GM19438 (cell line): ENCODE data around the gene CFLAR.
"Not testable (repeated sequence)": the region's sequence is repeated elsewhere in the genome, so short reads cannot be mapped to it uniquely, and the experiment has no call there.

Experiments
- ATAC-seq: cut with Tn5 transposase; IDR thresholded peaks from one replicate; pipeline ENCODE4 v1.9.1; 2021; ENCODE audit warnings: low read depth; ENCODE audit not compliant: unreplicated experiment

Gene CFLAR

GRCh38 chr2:201116115-201116958 is at the start of gene CFLAR:
Gene CFLAR (plus strand): TSS chr2:201116164. CDS start chr2:201129866, 13,702 bp downstream.
- ATAC-seq: peak; percentile 41

- peak; percentile 20 for ATAC-seq
Measured at GRCh38 chr2:201070948-201071478, 45.0 kb upstream of the CFLAR start.

GRCh38 chr2:201071479-201072200 is 44.3 kb upstream of the CFLAR start, which contains the start of the genes HYCC2 and NDUFB3:
Gene HYCC2 (minus strand): TSS chr2:201071671. CDS start chr2:201024009, 47,662 bp downstream.
Gene NDUFB3 (plus strand): TSS chr2:201072001. CDS start chr2:201078883, 6,882 bp downstream.
- peak; percentile 95 for ATAC-seq

GRCh38 chr2:201072201-201072530 is 43.8 kb upstream of the CFLAR start:
- ATAC-seq: peak; percentile 2

GRCh38 chr2:201073071-201073470 is 42.9 kb upstream of the CFLAR start:
- ATAC-seq: no peak

GRCh38 chr2:201074996-201075395 is 41.0 kb upstream of the CFLAR start:
- ATAC-seq: no peak

GRCh38 chr2:201084863-201085262 is 31.1 kb upstream of the CFLAR start:
- ATAC-seq: no peak

- ATAC-seq: no peak
Measured at GRCh38 chr2:201090574-201090973, 25.4 kb upstream of the CFLAR start.

GRCh38 chr2:201093573-201093972 is 22.4 kb upstream of the CFLAR start:
- no peak for ATAC-seq

- no peak for ATAC-seq
Measured at GRCh38 chr2:201100497-201100896, 15.5 kb upstream of the CFLAR start.

GRCh38 chr2:201105759-201106158 is 10.2 kb upstream of the CFLAR start:
- ATAC-seq: no peak

- ATAC-seq: no peak
Measured at GRCh38 chr2:201107624-201108023, 8.3 kb upstream of the CFLAR start.

- ATAC-seq: no peak
Measured at GRCh38 chr2:201108341-201108740, 7.6 kb upstream of the CFLAR start.

GRCh38 chr2:201109186-201109585 is 6.8 kb upstream of the CFLAR start:
- no peak for ATAC-seq

- no peak for ATAC-seq
Measured at GRCh38 chr2:201110615-201111014, 5.3 kb upstream of the CFLAR start.

GRCh38 chr2:201111096-201111495 is 4.9 kb upstream of the CFLAR start:
- ATAC-seq: no peak

- no peak for ATAC-seq
Measured at GRCh38 chr2:201114350-201114749, 1.6 kb upstream of the CFLAR start.

GRCh38 chr2:201114846-201115245 is 1.1 kb upstream of the CFLAR start:
- ATAC-seq: no peak

GRCh38 chr2:201116959-201117734 is 1.2 kb downstream of the CFLAR start:
- no peak for ATAC-seq

- not testable (repeated sequence) for ATAC-seq
Measured at GRCh38 chr2:201117735-201118094, 1.8 kb downstream of the CFLAR start.
